Trophoblast cell (in vitro differentiated cells and primary cell): ENCODE results near the gene SLC35F1.

ENCODE experiments used
- DNase-seq, 2 donors: peaks; one replicate each; pipeline ENCODE4 v3.0.0-alpha.2; 2016
- H2AFZ ChIP-seq: 2 replicates; pipeline ENCODE4 v1.6.1; 2013; ENCODE audit warnings: low read length, moderate library complexity, mild to moderate bottlenecking; ENCODE audit not compliant: insufficient read depth, poor library complexity
- H2AK5ac ChIP-seq: 2 replicates; pipeline ENCODE4 v1.6.1; 2013; ENCODE audit warnings: mild to moderate bottlenecking, low read length
- H2BK120ac ChIP-seq: 2 replicates; pipeline ENCODE4 v1.6.1; 2013; ENCODE audit warnings: low read length, mild to moderate bottlenecking, moderate library complexity; ENCODE audit not compliant: insufficient read depth, poor library complexity
- H2BK12ac ChIP-seq: 2 replicates; pipeline ENCODE4 v1.6.1; 2013; ENCODE audit warnings: mild to moderate bottlenecking, low read length, moderate library complexity
- H2BK5ac ChIP-seq: 2 replicates; pipeline ENCODE4 v1.6.1; 2013; ENCODE audit warnings: low read length, low read depth, moderate library complexity, mild to moderate bottlenecking; ENCODE audit not compliant: poor library complexity
- H3K14ac ChIP-seq: 2 replicates; pipeline ENCODE4 v1.6.1; 2013; ENCODE audit warnings: mild to moderate bottlenecking, low read length
- H3K18ac ChIP-seq: 2 replicates; pipeline ENCODE4 v1.6.1; 2013; ENCODE audit warnings: mild to moderate bottlenecking, low read length
- H3K23ac ChIP-seq: 2 replicates; pipeline ENCODE4 v1.6.1; 2013; ENCODE audit warnings: low read length
- H3K27ac ChIP-seq: 2 replicates; pipeline ENCODE4 v1.5.1; 2013; ENCODE audit warnings: low read depth, mild to moderate bottlenecking, inconsistent platforms, low read length, moderate library complexity
- H3K27me3 ChIP-seq: 2 replicates; pipeline ENCODE4 v1.6.1; 2013; ENCODE audit warnings: inconsistent platforms, mild to moderate bottlenecking, low read length, moderate library complexity; ENCODE audit not compliant: insufficient read depth
- H3K36me3 ChIP-seq, 2 experiments: 1 replicate in 1 of 2; 2 replicates in 1 of 2; pipeline ENCODE4 v1.6.1; 2013; ENCODE audit warnings: low read length in 2 of 2, mild to moderate bottlenecking in 2 of 2, moderate library complexity in 1 of 2; ENCODE audit not compliant: insufficient read depth in 2 of 2, control insufficient read depth in 1 of 2
- H3K4ac ChIP-seq: 2 replicates; pipeline ENCODE4 v1.6.1; 2013; ENCODE audit warnings: low read depth, mild to moderate bottlenecking, low read length, moderate library complexity
- H3K4me1 ChIP-seq, 2 experiments: 1 replicate in 1 of 2; 2 replicates in 1 of 2; pipeline ENCODE4 v1.6.1; 2013; ENCODE audit warnings: low read length in 2 of 2, mild to moderate bottlenecking in 2 of 2, moderate library complexity in 1 of 2; ENCODE audit not compliant: insufficient read depth in 2 of 2, control insufficient read depth in 1 of 2
- H3K4me2 ChIP-seq: 2 replicates; pipeline ENCODE4 v1.6.1; 2013; ENCODE audit warnings: inconsistent platforms, mild to moderate bottlenecking, low read length, moderate library complexity
- H3K4me3 ChIP-seq: 2 replicates; pipeline ENCODE4 v1.5.1; 2013; ENCODE audit warnings: mild to moderate bottlenecking, low read depth, low read length, inconsistent platforms
- H3K79me1 ChIP-seq: one replicate; pipeline ENCODE4 v1.6.1; 2013; ENCODE audit warnings: low read length
- H3K79me2 ChIP-seq: 2 replicates; pipeline ENCODE4 v1.6.1; 2013; ENCODE audit warnings: low read length, mild to moderate bottlenecking; ENCODE audit not compliant: control insufficient read depth, insufficient read depth, poor library complexity
- H3K9ac ChIP-seq: 2 replicates; pipeline ENCODE4 v1.6.1; 2013; ENCODE audit warnings: mild to moderate bottlenecking, low read length
- H3K9me3 ChIP-seq: 2 replicates; pipeline ENCODE4 v1.6.1; 2013; ENCODE audit warnings: low read depth, mild to moderate bottlenecking, control low read depth, inconsistent platforms, low read length; ENCODE audit not compliant: insufficient read depth
- H4K12ac ChIP-seq: 2 replicates; pipeline ENCODE4 v1.6.1; 2013; ENCODE audit warnings: low read depth, mild to moderate bottlenecking, low read length, moderate library complexity
- H4K8ac ChIP-seq: 2 replicates; pipeline ENCODE4 v1.6.1; 2013; ENCODE audit warnings: low read depth, mild to moderate bottlenecking, low read length, moderate library complexity
- H4K91ac ChIP-seq: one replicate; pipeline ENCODE4 v1.6.1; 2013; ENCODE audit warnings: low read depth, mild to moderate bottlenecking, low read length, moderate library complexity
- WGBS: extraction: QIAGEN DNeasy Blood & Tissue Kit; methylation state at CpG from one replicate; pipeline ENCODE4 v1.1.7; 2013; ENCODE audit warnings: missing lambda C conversion rate; ENCODE audit not compliant: insufficient read length, insufficient coverage; ENCODE audit errors: extremely low coverage; 5-methylcytosine and 5-hydroxymethylcytosine counted together

The SLC35F1 gene

GRCh38 chr6:118248171-118248570 lies 341.1 kb downstream of the SLC35F1 start:
- Histone ChIP-seq H3K4ac (no peak overlapping the region), H4K12ac (no peak overlapping the region), H3K14ac (no peak overlapping the region), H2BK5ac (no peak overlapping the region), H3K79me1 (no peaks in the 10 kb centered on the region), H3K4me3 (no peak overlapping the region), H2AK5ac (no peak overlapping the region), H3K4me2 (no peak overlapping the region), H3K36me3 (no peaks in the 10 kb centered on the region), H3K27me3 (no peaks in the 10 kb centered on the region), H3K79me2 (no peaks in the 10 kb centered on the region), H3K4me1 (no peaks in the 10 kb centered on the region), H2BK120ac (no peak overlapping the region), H4K8ac (no peak overlapping the region), H2BK12ac (no peak overlapping the region), H4K91ac (no peak overlapping the region), H3K9me3 (no peaks in the 10 kb centered on the region), H2AFZ (no peak overlapping the region), H3K23ac (no peak overlapping the region), H3K27ac (no peak overlapping the region), H3K18ac (no peak overlapping the region), H3K9ac (no peak overlapping the region)
- no peak for DNase-seq
- no CpG with 5 or more reads among the region's 1 CpG for WGBS

GRCh38 chr6:118249680-118250079 lies 342.6 kb downstream of the SLC35F1 start:
- Histone ChIP-seq H3K4me2 (no peak overlapping the region), H3K36me3 (no peaks in the 10 kb centered on the region), H3K4me3 (no peak overlapping the region), H3K23ac (no peak overlapping the region), H2AK5ac (no peak overlapping the region), H2AFZ (no peak overlapping the region), H2BK12ac (no peak overlapping the region), H3K18ac (no peak overlapping the region), H3K4ac (no peak overlapping the region), H4K8ac (no peak overlapping the region), H3K9ac (no peak overlapping the region), H3K4me1 (no peaks in the 10 kb centered on the region), H3K79me2 (no peaks in the 10 kb centered on the region), H3K27me3 (no peaks in the 10 kb centered on the region), H3K27ac (no peak overlapping the region), H4K12ac (no peak overlapping the region), H4K91ac (no peak overlapping the region), H2BK5ac (no peak overlapping the region), H3K14ac (no peak overlapping the region), H2BK120ac (no peak overlapping the region), H3K9me3 (no peaks in the 10 kb centered on the region), H3K79me1 (no peaks in the 10 kb centered on the region)
- DNase-seq = no peak
- no CpG with 5 or more reads among the region's 5 CpGs for WGBS

- H3K9ac ChIP-seq = no peak overlapping the region
- H3K36me3 ChIP-seq = no peaks in the 10 kb centered on the region
- no peak overlapping the region for H2AK5ac ChIP-seq
- H4K8ac ChIP-seq = no peak overlapping the region
- no peak overlapping the region for H3K4me2 ChIP-seq
- H3K4me3 ChIP-seq = no peak overlapping the region
- no peak overlapping the region for H2AFZ ChIP-seq
- no peak overlapping the region for H3K23ac ChIP-seq
- H3K27ac ChIP-seq = no peak overlapping the region
- H3K18ac ChIP-seq = no peak overlapping the region
- no peak overlapping the region for H4K91ac ChIP-seq
- no CpG with 5 or more reads among the region's 1 CpG for WGBS
- no peak overlapping the region for H2BK120ac ChIP-seq
- no peak overlapping the region for H3K4ac ChIP-seq
- no peaks in the 10 kb centered on the region for H3K79me2 ChIP-seq
- no peaks in the 10 kb centered on the region for H3K79me1 ChIP-seq
- no peak overlapping the region for H2BK5ac ChIP-seq
- no peaks in the 10 kb centered on the region for H3K9me3 ChIP-seq
- DNase-seq = no peak
- H3K27me3 ChIP-seq = no peaks in the 10 kb centered on the region
- no peak overlapping the region for H2BK12ac ChIP-seq
- H4K12ac ChIP-seq = no peak overlapping the region
- H3K4me1 ChIP-seq = no peaks in the 10 kb centered on the region
- no peak overlapping the region for H3K14ac ChIP-seq
Measured at GRCh38 chr6:118252474-118252873, 345.4 kb downstream of the SLC35F1 start.

- H4K91ac ChIP-seq = no peak overlapping the region
- no peak overlapping the region for H2BK120ac ChIP-seq
- H3K9me3 ChIP-seq = no peaks in the 10 kb centered on the region
- no peak overlapping the region for H3K14ac ChIP-seq
- H2BK5ac ChIP-seq = no peak overlapping the region
- H2BK12ac ChIP-seq = no peak overlapping the region
- no peaks in the 10 kb centered on the region for H3K79me2 ChIP-seq
- WGBS = no CpG with 5 or more reads among the region's 3 CpGs
- no peak overlapping the region for H3K4me2 ChIP-seq
- no peaks in the 10 kb centered on the region for H3K27me3 ChIP-seq
- H3K18ac ChIP-seq = no peak overlapping the region
- DNase-seq = no peak
- no peak overlapping the region for H4K8ac ChIP-seq
- H3K4me1 ChIP-seq = no peaks in the 10 kb centered on the region
- H4K12ac ChIP-seq = no peak overlapping the region
- H2AFZ ChIP-seq = no peak overlapping the region
- H2AK5ac ChIP-seq = no peak overlapping the region
- H3K4me3 ChIP-seq = no peak overlapping the region
- no peak overlapping the region for H3K4ac ChIP-seq
- no peaks in the 10 kb centered on the region for H3K36me3 ChIP-seq
- no peak overlapping the region for H3K23ac ChIP-seq
- no peaks in the 10 kb centered on the region for H3K79me1 ChIP-seq
- H3K9ac ChIP-seq = no peak overlapping the region
- H3K27ac ChIP-seq = no peak overlapping the region
Measured at GRCh38 chr6:118253741-118254140, 346.7 kb downstream of the SLC35F1 start.
